ENCODE results near the gene CYGB.

The CYGB gene

GRCh38 chr17:76573096-76573495 is 35.6 kb upstream of the CYGB start:
- TF ChIP-seq CTCF (IDR thresholded peaks at IDR 0.05; ENCODE audit: extremely low read depth, missing control alignments): no peak
- no peak for DNase-seq (ENCODE audit: low spot score)

- TF ChIP-seq CTCF (IDR thresholded peaks at IDR 0.05; ENCODE audit: extremely low read depth, missing control alignments): no peak
- DNase-seq (ENCODE audit: low spot score): peak; percentile 6
Observed at GRCh38 chr17:76572201-76572910, 34.8 kb upstream of the CYGB start.

GRCh38 chr17:76570877-76571471 is 33.5 kb upstream of the CYGB start:
- TF ChIP-seq CTCF (IDR thresholded peaks at IDR 0.05; ENCODE audit: extremely low read depth, missing control alignments): no peak
- DNase-seq (ENCODE audit: low spot score): no peak

GRCh38 chr17:76570457-76570856 is 32.9 kb upstream of the CYGB start:
- TF ChIP-seq CTCF (IDR thresholded peaks at IDR 0.05; ENCODE audit: extremely low read depth, missing control alignments): no peak
- no peak for DNase-seq (ENCODE audit: low spot score)

- DNase-seq (ENCODE audit: low spot score): no peak
- TF ChIP-seq CTCF (IDR thresholded peaks at IDR 0.05; ENCODE audit: extremely low read depth, missing control alignments): no peak
Observed at GRCh38 chr17:76569607-76570279, 32.2 kb upstream of the CYGB start.

GRCh38 chr17:76568811-76569221 is 31.3 kb upstream of the CYGB start:
- TF ChIP-seq CTCF (IDR thresholded peaks at IDR 0.05; ENCODE audit: extremely low read depth, missing control alignments): no peak
- no peak for DNase-seq (ENCODE audit: low spot score)
